Measurements from ENCODE around the gene C10orf53.

DNA sequence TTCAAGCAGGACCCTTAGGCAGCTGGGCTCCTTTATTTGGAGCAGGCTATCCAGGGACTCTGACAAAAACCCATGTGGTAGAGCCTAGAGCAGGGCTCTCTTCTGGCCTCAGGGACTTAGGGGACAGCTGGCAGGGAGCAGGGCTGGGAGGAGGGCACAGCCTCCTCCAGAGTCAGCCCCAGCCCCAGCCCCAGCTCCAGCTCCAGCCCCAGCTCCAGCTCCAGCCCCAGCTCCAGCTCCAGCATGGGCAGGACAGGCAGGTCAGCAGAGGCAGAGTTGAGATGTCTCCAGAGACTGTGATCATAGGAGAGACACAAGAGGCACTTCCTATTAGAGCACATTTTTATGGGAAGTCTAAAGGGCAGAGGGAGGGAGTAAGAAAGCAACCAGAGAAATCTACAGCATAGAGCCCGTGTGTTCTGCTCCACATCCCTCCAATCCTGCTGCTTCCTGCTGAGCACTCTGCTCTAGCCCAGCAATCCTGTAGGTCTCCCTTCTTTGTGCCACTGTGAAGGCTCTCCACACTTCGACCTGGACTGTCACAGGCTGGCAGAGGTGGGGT lies 13.3 kb upstream of the C10orf53 start:
- TF ChIP-seq POLR2A (IDR thresholded peaks at IDR 0.05) = no peak
- TF ChIP-seq, protein P1, sequence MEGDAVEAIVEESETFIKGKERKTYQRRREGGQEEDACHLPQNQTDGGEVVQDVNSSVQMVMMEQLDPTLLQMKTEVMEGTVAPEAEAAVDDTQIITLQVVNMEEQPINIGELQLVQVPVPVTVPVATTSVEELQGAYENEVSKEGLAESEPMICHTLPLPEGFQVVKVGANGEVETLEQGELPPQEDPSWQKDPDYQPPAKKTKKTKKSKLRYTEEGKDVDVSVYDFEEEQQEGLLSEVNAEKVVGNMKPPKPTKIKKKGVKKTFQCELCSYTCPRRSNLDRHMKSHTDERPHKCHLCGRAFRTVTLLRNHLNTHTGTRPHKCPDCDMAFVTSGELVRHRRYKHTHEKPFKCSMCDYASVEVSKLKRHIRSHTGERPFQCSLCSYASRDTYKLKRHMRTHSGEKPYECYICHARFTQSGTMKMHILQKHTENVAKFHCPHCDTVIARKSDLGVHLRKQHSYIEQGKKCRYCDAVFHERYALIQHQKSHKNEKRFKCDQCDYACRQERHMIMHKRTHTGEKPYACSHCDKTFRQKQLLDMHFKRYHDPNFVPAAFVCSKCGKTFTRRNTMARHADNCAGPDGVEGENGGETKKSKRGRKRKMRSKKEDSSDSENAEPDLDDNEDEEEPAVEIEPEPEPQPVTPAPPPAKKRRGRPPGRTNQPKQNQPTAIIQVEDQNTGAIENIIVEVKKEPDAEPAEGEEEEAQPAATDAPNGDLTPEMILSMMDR (IDR thresholded peaks at IDR 0.05) = no peak

Measured in right lobe of liver (tissue), 4 donors.